IPS-18c (cell line): ENCODE data around the gene PEX6.
A peak's percentile ranks its signal among the peaks of the same experiment; 100 is the strongest.
"Not testable (repeated sequence)": the region's sequence is repeated elsewhere in the genome, so short reads cannot be mapped to it uniquely, and the experiment has no call there.

Experiments
- H3K4me3 ChIP-seq: 2 replicates; pipeline ENCODE4 v1.7.0; 2013; ENCODE audit warnings: low read depth, mild to moderate bottlenecking, low read length, moderate library complexity; ENCODE audit not compliant: insufficient read depth
- H3K9me3 ChIP-seq: one replicate; pipeline ENCODE4 v1.6.1; 2013; ENCODE audit warnings: mild to moderate bottlenecking, low read length, moderate library complexity; ENCODE audit not compliant: control insufficient read depth, insufficient read depth

PEX6 gene

DNA sequence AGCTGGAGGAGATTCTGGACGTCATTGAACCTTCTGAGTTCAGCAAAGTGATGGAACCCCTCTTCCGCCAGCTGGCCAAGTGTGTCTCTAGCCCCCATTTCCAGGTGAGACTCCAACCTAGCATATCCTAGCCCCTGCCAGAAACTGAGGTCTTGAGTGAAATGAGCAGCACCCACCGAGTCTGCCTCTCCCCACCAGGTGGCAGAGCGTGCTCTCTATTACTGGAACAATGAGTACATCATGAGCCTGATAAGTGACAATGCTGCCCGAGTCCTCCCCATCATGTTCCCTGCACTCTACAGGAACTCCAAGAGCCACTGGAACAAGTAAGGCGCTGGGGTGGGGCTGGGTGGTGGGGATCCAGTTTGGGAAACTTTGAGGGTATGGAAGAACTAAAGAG, 30.1 kb upstream of the PEX6 start:
- H3K4me3 ChIP-seq = no peak overlapping the region
- H3K9me3 ChIP-seq = no peaks in the 10 kb centered on the region

DNA sequence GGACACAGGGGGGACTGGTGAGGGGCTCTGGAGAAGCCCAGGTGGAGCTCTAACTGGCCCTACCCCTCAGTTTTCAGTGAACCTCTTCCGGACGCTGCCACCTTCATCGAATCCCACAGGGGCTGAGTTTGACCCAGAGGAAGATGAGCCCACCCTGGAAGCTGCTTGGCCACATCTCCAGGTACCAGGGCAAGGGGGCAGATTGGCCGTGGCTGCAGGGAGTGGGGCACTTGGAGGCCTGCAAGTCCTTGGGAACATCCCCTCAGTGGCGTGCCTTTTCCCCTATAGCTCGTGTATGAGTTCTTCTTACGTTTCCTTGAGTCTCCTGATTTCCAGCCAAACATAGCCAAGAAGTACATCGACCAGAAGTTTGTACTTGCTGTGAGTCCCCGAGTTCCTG, 28.1 kb upstream of the PEX6 start:
- H3K4me3 ChIP-seq = no peak overlapping the region
- H3K9me3 ChIP-seq = peaks cover 2% of the 10 kb centered on the region

DNA sequence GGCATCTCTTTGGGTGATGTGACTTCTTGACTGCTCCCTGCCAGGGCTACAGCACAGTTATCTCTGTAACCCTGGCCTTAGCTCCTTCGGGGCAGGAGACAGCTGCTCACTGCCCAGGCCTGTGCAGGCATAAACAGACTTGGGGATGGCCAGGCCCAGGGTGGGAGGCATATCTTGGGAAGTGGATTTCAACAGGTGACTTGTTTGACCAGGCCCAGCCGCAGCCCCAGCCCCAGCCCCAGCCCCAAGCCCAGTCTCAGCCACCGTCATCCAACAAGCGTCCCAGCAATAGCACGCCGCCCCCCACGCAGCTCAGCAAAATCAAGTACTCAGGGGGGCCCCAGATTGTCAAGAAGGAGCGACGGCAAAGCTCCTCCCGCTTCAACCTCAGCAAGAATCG, 27.3 kb upstream of the PEX6 start:
- Histone ChIP-seq H3K9me3 (peaks cover 2% of the 10 kb centered on the region), H3K4me3 (no peak overlapping the region)

DNA sequence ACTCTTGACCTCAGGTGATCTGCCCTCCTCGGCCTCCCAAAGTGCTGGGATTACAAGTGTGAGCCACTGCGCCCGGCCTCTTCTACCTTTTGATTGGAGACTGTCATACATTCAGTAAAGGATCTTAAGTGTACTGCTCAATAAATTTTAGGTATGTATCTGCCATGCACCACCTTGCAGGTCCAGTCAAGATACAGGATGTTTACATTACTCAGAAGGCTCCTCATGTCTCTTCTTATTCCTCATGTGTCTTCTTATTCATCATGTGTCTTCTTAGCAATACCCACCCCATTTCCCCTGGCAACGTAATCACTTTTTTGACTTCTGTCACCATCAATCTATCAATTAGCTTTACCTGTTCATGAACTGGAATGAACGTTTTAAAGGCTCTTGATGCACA, 26.9 kb upstream of the PEX6 start:
- no peak overlapping the region for H3K4me3 ChIP-seq
- peaks cover 2% of the 10 kb centered on the region for H3K9me3 ChIP-seq

DNA sequence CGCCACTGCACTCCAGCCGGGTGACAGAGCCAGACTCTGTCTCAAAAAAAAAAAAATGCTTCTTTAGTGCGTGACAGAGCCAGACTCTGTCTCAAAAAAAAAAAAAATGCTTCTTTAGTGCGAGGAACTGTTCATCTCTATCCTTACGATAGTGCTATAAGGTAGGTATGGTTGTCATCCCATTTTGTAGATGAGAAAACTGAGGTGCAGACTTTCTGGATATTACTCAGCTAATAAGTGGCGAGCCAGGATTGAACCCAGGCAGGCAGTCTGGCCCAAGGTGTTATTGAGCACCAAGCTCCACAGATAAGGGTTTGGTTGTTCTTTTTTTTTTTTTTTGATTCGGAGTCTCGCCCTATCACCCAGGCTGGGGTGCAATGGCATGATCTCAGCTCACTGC, 22.9 kb upstream of the PEX6 start:
- no peak overlapping the region for H3K4me3 ChIP-seq
- peaks cover 2% of the 10 kb centered on the region for H3K9me3 ChIP-seq

DNA sequence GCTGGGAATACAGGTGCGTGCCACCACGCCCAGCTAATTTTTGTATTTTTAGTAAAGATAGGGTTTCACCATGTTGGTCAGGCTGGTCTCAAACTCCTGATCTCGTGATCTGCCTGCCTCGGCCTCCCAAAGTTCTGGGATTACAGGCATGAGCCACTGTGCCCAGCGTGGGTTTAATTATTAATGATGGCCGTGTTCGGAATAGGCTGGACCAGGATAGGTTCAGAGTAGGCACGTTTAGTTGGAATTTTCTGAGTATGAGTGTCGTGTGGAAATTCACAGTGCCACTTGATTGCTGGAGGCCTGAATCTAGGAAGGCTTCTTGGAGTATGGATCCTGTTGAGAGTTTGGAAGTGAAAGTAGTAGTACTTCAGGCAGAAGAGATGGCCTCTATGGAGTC, 19.2 kb upstream of the PEX6 start:
- not testable (repeated sequence) for H3K4me3 ChIP-seq, H3K9me3 ChIP-seq

DNA sequence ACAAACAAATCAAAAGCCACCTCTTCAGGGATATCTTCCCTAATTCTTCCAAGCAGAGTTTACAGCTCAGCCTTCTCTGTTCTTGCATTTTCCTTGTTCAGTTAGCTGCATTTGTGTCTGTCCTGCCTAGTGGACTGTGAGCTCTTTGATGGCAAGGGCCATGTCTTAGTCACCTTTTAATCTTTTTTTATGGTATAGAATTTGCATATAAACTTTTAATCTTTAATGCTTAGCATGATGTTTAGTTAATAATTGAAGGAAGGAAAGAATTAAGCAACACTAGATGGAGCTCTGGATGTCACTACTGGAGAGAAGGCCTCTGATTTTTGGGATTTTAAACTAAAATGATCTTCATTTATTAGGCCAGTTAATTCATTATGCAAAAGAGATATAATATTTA, 17.5 kb upstream of the PEX6 start:
- H3K4me3 ChIP-seq = no peak overlapping the region
- no peaks in the 10 kb centered on the region for H3K9me3 ChIP-seq

DNA sequence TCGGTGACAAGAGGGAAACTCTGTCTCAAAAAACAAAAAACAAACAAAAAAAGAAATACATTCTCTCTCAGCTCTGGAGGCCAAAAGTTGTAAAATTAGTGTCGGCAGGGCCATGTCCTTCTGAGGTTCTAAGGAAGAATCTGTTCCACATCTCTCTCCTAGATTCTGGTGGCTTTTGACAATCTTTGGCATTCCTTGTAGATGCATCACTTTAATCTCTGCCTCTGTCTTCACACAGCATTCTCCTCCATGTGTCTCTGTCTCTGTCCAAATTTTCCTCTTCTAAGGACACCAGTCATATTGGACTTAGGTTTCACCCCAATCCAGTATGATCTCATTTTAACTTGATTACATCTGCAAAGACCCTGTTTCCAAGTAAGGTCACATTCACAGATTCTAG, 14.5 kb upstream of the PEX6 start:
- Histone ChIP-seq H3K9me3 (no peaks in the 10 kb centered on the region), H3K4me3 (no peak overlapping the region)

DNA sequence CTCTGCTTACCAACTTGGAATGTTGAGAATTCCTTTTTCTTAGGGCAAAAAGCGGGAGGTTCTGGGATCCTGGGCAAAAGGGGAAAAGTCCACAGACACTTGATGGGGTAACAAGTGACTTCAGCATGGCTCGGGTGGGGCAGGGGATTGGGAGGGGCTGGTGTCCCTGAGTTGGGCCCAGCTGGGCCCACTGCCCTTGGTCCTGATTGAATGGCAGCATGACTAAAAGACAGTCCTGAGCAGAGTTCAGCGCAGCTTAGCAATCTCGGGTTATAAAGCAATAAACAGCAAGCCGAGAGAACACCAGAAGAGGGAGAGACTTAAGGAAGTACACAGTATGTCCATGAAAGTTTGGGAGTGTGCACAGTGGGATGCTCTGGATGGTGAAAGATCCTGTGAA, 10.9 kb upstream of the PEX6 start:
- no peaks in the 10 kb centered on the region for H3K9me3 ChIP-seq
- H3K4me3 ChIP-seq = no peak overlapping the region

DNA sequence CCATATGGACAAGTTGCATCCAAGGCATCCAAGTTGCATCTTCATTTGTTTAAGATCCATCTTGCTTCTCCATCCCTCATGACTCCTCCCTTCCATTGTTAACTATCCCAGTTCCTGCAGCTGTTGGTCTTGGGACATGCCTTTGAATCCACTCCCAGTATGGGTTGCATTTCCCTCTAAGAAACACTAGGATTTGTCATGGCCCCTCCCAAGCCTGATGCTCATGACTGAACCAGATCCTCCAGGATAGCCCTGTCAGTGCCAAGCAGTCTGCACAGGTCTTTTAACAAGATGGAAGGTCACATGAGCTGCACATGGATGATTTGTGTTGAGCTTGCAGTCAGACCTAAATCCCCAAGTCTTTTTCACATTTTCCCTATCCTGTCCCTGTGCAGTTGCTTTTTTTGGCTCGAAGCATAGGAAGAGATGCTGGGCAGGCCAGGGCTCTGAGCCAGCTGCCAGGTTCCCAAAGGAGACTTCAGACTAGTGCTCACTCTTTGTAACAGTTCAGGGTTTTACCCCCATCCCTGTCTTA, 9.6 kb upstream of the PEX6 start:
- H3K9me3 ChIP-seq = no peaks in the 10 kb centered on the region
- no peak overlapping the region for H3K4me3 ChIP-seq

DNA sequence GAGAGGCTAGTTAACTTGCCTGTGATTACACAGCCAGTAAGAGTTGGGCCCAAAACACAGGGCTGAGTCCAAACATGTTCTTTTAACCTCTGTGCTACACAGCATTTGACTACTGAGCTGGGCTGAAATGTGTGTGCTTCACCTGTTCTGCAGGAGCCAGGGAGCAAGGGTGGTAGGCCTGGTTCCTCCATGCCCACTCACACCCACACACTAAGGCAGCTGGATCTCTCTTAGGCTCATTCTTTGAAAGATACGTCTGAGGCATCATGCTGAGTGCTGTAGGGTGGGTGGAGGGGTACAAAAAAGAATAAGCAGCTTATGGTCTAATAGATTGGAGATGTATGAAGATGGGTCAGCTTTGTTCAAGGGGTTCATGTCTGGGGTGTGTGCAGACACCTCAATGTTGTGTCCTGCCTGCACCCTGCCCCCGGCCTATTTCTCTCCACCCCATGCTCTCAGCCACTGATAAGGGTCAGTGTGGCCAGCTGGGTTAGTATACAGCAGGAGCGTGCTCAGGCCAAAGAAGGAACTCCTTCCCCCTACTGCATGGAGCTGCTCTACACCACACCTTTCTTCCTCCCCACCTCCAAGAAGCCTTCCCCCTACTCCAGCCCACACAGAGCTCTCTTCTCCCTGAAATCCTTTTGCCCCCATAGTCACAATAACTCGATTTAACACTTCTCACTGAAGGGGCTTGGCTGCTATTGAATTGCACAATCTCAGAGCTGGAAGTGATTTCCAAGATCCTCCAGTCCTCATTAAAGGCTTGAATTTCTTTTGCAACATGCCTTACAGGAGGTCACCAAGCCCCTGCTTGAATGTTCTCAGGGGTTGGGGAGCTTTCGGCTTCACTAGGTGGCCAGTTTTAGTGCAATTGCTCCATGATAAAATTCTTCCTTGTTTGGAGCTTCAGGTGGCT, 8.8 kb upstream of the PEX6 start:
- Histone ChIP-seq H3K9me3 (no peaks in the 10 kb centered on the region), H3K4me3 (no peak overlapping the region)

DNA sequence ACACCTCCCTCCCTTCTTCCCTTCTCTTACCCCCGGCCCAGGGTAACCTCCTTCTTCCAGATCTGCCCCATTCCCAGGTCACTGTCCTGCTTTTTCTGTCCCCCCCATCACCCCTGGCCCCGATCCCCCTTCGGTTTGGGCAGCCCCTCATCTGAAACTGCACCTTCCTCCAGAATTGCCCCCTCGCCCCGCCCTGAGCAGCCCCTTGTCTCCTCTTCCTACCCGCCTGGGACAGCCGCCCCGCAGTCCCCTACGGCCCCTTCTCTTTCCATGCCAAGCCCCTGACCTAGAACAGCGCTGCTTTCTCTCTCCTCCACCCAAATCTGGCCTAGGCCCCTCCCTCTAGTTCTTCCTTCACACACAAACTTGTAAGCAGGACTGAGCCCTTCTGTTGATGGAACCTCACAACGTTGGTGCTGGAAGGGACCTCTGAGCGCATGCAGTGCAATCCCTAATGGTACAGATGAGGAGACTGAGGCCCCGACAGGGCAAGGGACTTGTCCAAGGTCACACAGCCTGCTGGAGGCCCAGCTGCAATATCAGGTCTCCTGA, 6.0 kb upstream of the PEX6 start:
- H3K9me3 ChIP-seq = no peaks in the 10 kb centered on the region
- peak overlapping the region; percentile 93 for H3K4me3 ChIP-seq

DNA sequence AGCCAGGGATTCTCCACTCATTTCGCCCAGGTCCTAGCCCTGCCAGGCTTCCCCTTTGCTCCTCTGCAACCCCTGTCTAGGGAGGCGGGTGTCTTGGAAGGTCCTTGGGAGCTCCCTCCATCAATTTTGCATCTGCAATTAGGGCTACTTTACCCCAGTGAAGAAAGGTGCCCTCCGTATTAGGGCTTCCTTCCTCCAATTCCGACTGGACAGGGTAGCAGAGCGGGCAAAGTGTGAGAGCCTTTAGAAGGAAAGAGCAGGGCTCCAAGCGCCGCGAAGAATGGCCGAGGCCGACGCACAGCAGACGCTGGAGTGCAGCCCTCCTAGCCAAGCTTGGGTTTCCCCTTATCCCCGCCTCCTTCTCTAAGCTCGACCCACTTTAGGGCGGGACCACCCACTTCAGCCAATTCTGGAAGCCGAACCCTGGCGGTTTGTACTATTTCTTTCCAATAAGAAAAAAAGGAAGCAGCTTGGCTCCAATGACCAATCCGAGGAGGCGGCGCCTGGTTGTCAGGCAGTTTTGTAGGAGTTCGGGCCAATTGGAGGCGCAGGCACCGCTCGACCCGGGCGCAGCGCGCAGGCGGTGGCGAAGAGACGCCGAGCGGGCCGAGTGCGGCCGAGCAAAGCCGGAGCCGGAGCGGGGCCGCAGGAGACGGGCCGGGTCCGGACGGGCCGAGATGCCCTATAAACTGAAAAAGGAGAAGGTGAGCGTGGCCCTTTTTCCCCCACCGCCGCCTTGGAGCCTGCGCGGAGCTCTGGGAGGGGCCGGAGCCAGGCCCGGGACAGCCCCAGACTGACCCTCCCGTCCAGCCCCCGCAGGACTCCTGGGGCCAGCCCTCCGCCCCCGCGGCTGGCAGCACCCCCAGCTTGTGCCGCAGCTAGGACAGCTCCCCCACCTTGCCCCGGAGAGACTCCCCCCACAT, 5.3 kb upstream of the PEX6 start, which contains the start of gene PPP2R5D:
TSS of gene PPP2R5D (plus strand) at position 570 of the 923 bp plus-strand sequence. CDS start at position 678, 108 bp downstream.
- Histone ChIP-seq H3K9me3 (no peaks in the 10 kb centered on the region), H3K4me3 (peak within 1 kb of the TSS; percentile 93)

DNA sequence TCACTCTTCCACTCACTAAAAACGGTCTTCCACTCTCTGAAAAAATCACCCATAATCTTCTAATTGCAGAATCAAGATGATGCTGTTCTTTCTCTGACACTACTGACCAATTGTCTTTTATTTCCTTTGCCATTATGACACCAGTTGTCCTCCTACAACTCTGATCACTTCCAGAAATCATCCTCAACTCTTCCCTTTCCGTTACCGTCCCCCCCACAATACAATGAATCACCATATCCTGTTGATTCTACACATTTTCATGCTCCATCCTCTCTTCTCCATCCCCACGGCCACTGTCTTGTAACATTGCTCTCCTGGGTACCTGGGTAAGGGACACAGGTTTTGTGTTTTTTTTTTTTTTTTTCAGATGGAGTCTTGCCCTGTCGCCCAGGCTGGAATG, 2.9 kb upstream of the PEX6 start:
- Histone ChIP-seq H3K4me3 (no peak overlapping the region), H3K9me3 (no peaks in the 10 kb centered on the region)

DNA sequence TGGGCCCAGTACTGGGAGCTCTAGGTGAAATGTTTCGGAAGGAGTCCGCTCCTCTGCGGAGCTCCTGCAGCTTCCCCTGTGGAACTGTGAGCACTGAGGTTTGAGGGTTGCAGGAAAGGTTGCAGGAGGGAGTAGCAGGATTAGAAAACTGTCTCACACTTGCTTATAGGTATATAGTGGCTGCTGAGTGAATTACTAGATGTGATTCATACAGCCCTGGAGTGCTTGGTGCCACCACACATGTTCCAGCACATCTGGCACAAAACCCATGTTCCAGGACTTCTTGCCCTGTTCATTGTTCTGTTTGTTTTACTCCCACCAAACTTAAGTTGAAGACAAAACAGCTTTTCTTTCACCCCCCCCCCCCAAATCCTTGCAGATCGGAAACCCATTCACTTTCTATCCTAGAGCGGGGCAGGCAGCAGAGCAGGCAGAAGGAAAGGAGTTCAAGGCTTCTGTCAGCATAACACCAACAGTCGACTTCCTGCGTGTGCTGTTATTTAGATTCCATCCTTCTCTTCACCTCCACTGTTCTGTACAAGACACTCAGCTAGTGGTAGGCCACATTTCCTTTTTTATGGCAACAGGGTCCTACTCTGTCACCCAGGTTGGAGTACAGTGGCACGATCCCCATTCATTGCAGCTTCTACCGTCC, 669 bp upstream of the PEX6 start:
- Histone ChIP-seq H3K4me3 (peak overlapping the region; percentile 82; the same call in 1 of the 2 replicates), H3K9me3 (no peaks in the 10 kb centered on the region)

DNA sequence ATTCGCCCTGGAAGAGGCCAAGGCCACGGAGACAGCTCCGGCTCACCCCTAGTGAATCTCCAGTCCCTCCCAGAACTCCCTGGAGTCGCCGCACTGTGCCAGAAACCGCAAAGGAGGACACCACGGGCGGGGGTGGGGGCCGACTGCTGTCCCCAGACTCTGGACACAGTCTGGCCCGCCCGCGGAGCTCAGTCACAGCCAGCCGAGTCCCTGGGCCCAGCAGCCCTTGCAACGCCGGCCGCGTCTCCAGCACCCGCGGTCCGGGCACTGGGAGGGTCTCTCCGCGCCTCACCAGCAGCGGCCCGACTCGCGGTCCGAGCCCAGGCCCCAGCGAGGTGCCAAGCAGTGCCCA, 518 bp downstream of the PEX6 start:
- peak overlapping the region; percentile 82 for H3K4me3 ChIP-seq
- no peaks in the 10 kb centered on the region for H3K9me3 ChIP-seq

DNA sequence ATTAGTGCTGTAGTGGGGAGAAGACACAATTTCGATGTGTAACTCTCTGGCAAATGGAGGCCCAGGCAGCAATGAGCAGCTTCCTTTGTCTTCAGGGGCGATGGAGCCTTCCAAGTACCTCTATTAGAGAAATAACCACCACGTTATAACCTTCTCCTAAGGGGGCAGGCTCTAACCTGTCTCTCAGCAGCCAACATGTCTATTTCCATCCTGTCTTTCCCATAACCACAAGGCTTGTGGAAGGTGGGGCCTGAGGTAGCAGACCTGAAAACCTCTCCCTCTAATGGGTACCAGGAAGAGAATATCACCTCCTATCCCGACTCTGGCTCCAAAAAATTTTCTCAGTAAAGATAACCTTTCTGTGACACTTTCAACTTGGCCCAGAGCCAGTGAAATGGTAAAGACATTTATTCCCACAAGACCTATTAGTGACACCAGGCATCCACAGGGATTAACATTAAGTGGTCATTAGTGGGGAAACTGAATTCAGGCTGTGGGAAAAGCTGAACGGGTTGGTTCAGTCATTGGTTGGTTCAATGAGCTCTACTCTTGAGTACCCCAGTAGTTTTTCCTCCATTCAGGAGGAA, 4.0 kb downstream of the PEX6 start:
- H3K4me3 ChIP-seq = no peak overlapping the region
- no peaks in the 10 kb centered on the region for H3K9me3 ChIP-seq
